GM18526 (cell line): Measurements from ENCODE around the gene BANF2.

Source experiments
- POLR2A ChIP-seq: IDR thresholded peaks from 3 replicates; pipeline ENCODE4 v1.6.1; 2011; ENCODE audit not compliant: insufficient read length; ENCODE audit errors: extremely low read depth

The BANF2 gene

DNA sequence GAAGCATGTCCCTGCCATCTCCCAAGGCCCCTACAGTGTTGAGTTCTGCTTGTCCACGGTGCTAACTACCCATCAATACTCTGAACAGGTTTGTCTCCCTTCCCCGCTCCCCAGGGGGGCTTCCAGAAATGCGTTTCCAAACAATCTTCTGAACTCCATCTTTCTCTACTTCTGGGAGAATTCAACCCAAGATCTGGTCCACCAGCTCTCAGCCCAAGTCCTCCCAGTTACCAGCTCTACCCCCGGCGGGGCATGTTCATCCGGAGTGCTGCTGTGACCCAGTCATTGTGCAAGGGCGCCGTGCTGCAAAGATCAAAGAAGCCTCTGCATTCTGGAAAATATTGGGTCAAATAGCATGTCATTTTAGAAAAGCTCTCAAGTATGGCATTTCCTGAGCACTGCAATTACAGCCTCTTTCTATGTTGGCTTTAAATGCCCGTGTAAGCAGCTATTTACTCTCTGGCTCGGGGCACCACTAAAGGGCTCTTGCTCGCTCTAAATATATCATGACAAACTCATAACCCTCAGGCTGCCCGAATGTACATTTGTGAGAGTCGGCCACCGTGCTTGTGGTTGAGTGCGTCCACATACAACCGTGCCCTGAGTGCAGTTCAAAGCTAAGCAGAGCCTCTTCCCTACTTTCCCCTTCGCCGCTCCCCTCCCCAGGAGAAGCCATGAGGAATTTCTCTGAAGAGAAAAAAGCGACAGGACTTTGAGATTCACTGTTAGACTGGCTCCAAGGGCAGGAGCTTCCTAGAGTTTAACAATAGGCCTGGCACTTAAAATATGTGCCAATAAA lies 71.6 kb downstream of the BANF2 start:
- no peak for TF ChIP-seq POLR2A

DNA sequence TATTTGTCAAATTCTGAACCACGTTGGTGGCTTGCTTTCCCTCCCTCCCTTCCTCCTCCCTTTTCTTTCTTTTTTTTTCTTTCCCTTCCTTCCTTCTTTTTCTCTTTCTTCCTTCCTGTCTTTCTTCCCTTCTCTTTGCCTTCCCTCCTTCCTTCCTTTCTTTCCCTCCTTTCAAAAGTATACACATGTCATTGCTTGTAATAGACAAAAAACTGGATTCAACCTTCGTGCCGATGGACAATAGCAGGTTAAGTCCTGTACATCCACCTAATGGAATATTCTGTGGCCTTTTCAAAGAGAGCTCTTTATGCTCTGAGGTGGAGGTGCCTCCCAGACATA lies 72.2 kb downstream of the BANF2 start:
- TF ChIP-seq POLR2A = no peak

DNA sequence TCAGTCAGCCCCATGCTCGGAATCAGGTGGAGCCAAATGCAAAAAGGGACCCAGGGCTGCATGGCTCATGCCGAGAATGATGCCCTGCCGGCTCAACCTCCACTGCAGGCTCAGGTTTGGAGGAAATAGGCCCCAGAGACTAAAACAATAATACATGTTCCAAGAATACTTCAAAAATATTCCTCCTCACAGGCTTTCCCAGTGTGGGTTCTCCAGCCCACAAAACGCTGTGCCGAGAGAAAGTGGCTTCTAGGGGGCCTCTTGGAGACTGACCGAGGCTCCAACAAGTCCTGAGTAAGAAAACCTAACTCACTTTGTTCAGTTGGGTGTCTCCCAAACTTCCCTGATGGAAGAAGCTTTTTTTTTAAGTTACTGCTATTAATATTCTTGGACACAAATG lies 73.9 kb downstream of the BANF2 start:
- no peak for TF ChIP-seq POLR2A

DNA sequence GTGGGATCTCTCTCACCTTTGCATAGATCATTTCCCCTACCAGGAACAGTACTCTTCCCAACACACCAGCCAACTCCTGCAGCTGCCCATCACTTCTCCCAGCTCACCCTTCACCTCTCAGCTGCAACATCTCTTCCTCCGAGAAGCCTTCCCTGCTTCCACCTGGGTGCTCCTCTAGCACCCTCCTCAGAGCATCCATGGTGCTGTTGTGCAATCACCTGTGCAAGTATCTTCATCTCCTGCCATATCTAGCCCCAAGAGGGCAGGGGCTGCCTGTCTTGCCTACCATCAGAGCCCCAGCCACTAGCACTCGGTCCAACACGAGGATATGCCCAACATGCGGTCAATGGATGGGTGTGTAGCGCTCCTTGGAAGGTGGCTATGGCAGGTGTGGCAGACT lies 75.8 kb downstream of the BANF2 start:
- TF ChIP-seq POLR2A = no peak

DNA sequence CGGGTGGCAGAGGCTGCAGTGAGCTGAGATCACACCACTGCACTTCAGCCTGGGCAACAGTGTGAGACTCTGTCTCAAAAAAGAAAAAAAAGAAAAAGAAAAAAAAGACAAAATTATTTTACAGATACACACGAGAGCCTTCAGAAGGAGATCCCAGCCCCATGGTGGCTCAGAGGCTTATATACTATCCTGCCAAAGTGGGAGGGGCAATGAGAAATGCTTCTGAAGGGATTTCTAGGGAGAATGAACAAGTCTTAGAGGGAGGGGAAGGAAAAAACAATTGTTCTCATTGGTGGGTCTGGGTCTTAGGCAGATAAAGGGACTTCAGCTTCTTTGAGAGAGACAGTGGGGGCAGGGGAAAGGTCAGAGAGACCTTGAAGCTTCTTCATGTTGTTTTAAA lies 76.8 kb downstream of the BANF2 start:
- no peak for TF ChIP-seq POLR2A

DNA sequence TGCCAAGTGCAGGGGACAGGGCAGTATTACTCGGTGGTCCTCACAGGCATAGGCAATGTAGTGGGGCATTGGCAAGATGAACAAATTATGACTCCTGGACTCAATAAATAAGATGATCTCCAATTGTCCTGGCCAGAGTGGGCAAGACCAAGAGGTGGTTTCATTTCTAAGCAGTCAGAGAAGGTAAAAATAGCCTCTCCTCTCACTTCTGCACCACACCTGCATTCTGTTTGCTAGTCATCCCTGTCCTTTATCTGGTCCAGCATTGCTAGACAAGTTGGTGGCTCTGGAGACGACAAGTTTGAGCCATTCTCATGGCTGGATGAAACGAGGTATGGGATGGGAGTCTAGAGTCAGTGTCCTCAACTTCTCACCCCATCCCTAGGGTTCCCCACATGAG lies 83.0 kb downstream of the BANF2 start:
- no peak for TF ChIP-seq POLR2A

DNA sequence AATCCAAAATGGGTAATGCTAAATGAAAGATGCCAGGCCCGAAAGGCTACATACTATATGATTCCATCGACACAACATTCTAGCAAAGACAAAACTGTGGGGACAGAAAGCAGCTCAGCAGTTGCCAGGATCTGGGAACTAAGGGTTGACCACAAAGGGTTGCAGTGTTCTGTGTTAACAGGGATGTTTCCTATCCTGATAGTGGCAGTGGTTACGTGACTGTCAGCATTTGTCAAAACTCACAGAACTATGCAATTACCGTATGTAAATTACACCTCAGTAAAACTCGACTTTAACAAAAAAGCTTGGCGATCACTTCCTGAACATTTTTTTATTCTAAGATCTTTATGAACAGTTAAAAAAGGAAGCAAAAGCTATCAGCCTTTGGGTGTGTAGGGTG lies 83.9 kb downstream of the BANF2 start:
- no peak for TF ChIP-seq POLR2A

DNA sequence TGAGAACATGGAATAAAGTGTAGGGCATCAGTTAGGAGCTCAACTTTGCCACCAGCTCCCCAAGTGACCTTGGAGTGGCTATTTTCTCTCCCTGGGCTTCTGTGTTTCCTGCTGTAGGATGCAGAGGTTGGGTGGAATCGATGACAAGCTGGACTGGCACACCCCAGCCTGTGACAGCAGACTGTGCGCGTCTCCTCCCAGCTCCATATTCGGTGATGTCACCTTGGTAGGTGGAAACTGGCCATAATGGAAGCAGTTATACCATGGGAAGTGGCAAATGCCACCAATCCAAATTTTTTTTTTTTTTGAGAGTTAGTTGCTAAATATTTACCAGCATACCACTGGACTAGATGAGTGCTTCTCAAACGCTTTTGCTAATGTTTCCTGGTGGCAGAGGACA lies 85.2 kb downstream of the BANF2 start:
- TF ChIP-seq POLR2A = no peak
